A549 (cell line): ENCODE data around the gene TRPM2. TPM values are rescaled to one million over a fixed set of nuclear protein-coding genes. Genes with fewer than 3 reads are reported as not detected.

Experiments used
- ATAC-seq, 2 experiments: fragments of 200-7000 bp in 1 of 2; fragments of >200 bp in 1 of 2; cut with Nextera tagmentation in 1 of 2; cut with Tn5 transposase in 1 of 2; 3 replicates each; pipeline versions ENCODE4 v1.8.0 to v1.9.1; 2018 to 2020; ENCODE audit warnings: mild to moderate bottlenecking in 1 of 2, moderate library complexity in 1 of 2
- CTCF ChIA-PET: fragments of 300-600 bp; sonication (Branson Sonifier 250); formaldehyde crosslinking; extraction: SDS; loops from one replicate; lab custom pipeline; 2021; ENCODE audit warnings: antibody characterized with exemption, inconsistent platforms; lab: Yijun Ruan, JAX
- POLR2A ChIA-PET: fragments of 350-600 bp; formaldehyde crosslinking; extraction: SDS; loops from one replicate; lab custom pipeline; 2021; ENCODE audit warnings: antibody characterized with exemption, inconsistent platforms; lab: Yijun Ruan, JAX
- DNase-seq, 2 experiments: peaks; one replicate each; pipeline versions ENCODE4 v3.0.0 to v3.0.0-alpha.2; 2011 to 2016; ENCODE audit warnings: low read depth in 1 of 2, low spot score in 1 of 2
- FAIRE-seq: peaks from 2 replicates; lab custom pipeline; 2011; peaks lifted over from hg19 to GRCh38; lab: Jason Lieb, UNC
- H3K27ac ChIP-seq, 2 experiments: fragments of >200 bp; sonication (Bioruptor Twin); formaldehyde crosslinking; 3 replicates each; pipeline ENCODE4 v1.5.1; 2016 to 2017
- H3K4me1 ChIP-seq: fragments of >200 bp; sonication (Bioruptor Twin); formaldehyde crosslinking; 3 replicates; pipeline ENCODE4 v1.6.1; 2016
- H3K4me2 ChIP-seq: fragments of >200 bp; sonication (Bioruptor Twin); formaldehyde crosslinking; 3 replicates; pipeline ENCODE4 v1.6.1; 2016
- H3K4me3 ChIP-seq: fragments of >200 bp; sonication (Bioruptor Twin); formaldehyde crosslinking; 3 replicates; pipeline ENCODE4 v1.5.1; 2016
- H3K9me3 ChIP-seq: fragments of >200 bp; sonication (Bioruptor Twin); formaldehyde crosslinking; 3 replicates; pipeline ENCODE4 v1.6.1; 2016
- CHD4 ChIP-seq: fragments of 200-600 bp; sonication (generic); IDR thresholded peaks from 2 replicates; pipeline ENCODE4 v1.6.1; 2016; ENCODE audit warnings: antibody characterized with exemption, mild to moderate bottlenecking, borderline replicate concordance
- CTCF ChIP-seq: fragments of >200 bp; sonication (Bioruptor Twin); formaldehyde crosslinking; IDR thresholded peaks from 3 replicates; pipeline ENCODE4 v1.5.1; 2016
- ELK1 ChIP-seq: fragments of 150-350 bp; IDR thresholded peaks from 2 replicates; pipeline ENCODE4 v1.6.1; 2014; ENCODE audit warnings: low read depth, mild to moderate bottlenecking, low read length
- EP300 ChIP-seq, 2 experiments: fragments of >200 bp; sonication (Bioruptor Twin); formaldehyde crosslinking; IDR thresholded peaks; 2 replicates in 1 of 2; 3 replicates in 1 of 2; pipeline ENCODE4 v1.6.1; 2016 to 2017
- HOXA7 ChIP-seq: fragments of 250-450 bp; sonication (Bioruptor Pico); IDR thresholded peaks from 2 replicates; pipeline ENCODE4 v1.5.0; 2020; ENCODE audit warnings: mild to moderate bottlenecking, moderate library complexity
- JUN ChIP-seq, 2 experiments: fragments of >200 bp; sonication (Bioruptor Twin); formaldehyde crosslinking; IDR thresholded peaks; 2 replicates in 1 of 2; 3 replicates in 1 of 2; pipeline ENCODE4 v1.6.1; 2016 to 2017
- KDM1A ChIP-seq: fragments of 200-600 bp; sonication (generic); IDR thresholded peaks from 2 replicates; pipeline ENCODE4 v1.6.1; 2016; ENCODE audit warnings: low read depth, mild to moderate bottlenecking
- MAFK ChIP-seq: fragments of 450-650 bp; IDR thresholded peaks from 2 replicates; pipeline ENCODE4 v1.6.1; 2014; ENCODE audit not compliant: partially characterized antibody
- MAZ ChIP-seq: fragments of 150-350 bp; IDR thresholded peaks from 2 replicates; pipeline ENCODE4 v1.6.1; 2014; ENCODE audit warnings: antibody characterized with exemption, low read depth, low read length, borderline replicate concordance
- MYC ChIP-seq: IDR thresholded peaks from 2 replicates; pipeline ENCODE4 v1.6.1; 2012; ENCODE audit warnings: mild to moderate bottlenecking, inconsistent platforms, low read length, improper control_type of control experiment, borderline replicate concordance
- POLR2AphosphoS2 ChIP-seq: conservative IDR thresholded peaks from 2 replicates; pipeline ENCODE4 v1.6.1; 2012; ENCODE audit warnings: low read length, improper control_type of control experiment, inconsistent platforms
- RCOR1 ChIP-seq: fragments of 150-350 bp; IDR thresholded peaks from 2 replicates; pipeline ENCODE4 v1.6.1; 2014; ENCODE audit warnings: antibody characterized with exemption, low read length, low read depth
- RFX5 ChIP-seq: fragments of 450-650 bp; IDR thresholded peaks from 2 replicates; pipeline ENCODE4 v1.7.1; 2014; ENCODE audit warnings: antibody characterized with exemption, mild to moderate bottlenecking, moderate library complexity
- RNF2 ChIP-seq: fragments of 200-600 bp; sonication (generic); IDR thresholded peaks from 2 replicates; pipeline ENCODE4 v1.6.1; 2016; ENCODE audit warnings: low read depth, mild to moderate bottlenecking, antibody characterized with exemption, moderate library complexity, borderline replicate concordance
- SMC3 ChIP-seq: fragments of >200 bp; sonication (Bioruptor Twin); formaldehyde crosslinking; IDR thresholded peaks from 3 replicates; pipeline ENCODE4 v1.6.1; 2018; ENCODE audit warnings: inconsistent platforms
- USF2 ChIP-seq: fragments of 450-650 bp; IDR thresholded peaks from 2 replicates; pipeline ENCODE4 v1.6.1; 2014; ENCODE audit warnings: antibody characterized with exemption
- ZFP36 ChIP-seq: fragments of 450-650 bp; IDR thresholded peaks from 2 replicates; pipeline ENCODE4 v1.6.1; 2014; ENCODE audit warnings: borderline replicate concordance; ENCODE audit not compliant: partially characterized antibody
- WGBS: methylation state at CpG from one replicate; pipeline ENCODE4 v1.1.6; 2017; ENCODE audit errors: missing lambda C conversion rate; 5-methylcytosine and 5-hydroxymethylcytosine counted together
- polyA plus RNA-seq, 4 experiments: library from polyadenylated mRNA; depleted of rRNA in 3 of 4; stranded (reverse); fragments of >200 nt; fragmentation: RNase III in 1 of 4; extraction: RNeasy Plus Mini Kit Qiagen cat#74134 plus additional on column Dnase treatment in 1 of 4; gene quantifications; 2 replicates in 3 of 4; 3 replicates in 1 of 4; pipeline ENCODE4 v1.2.3, GENCODE V29; 2011 to 2017
- TF ChIP-seq, protein P1 (sequence below): fragments of >200 bp; sonication (Bioruptor Twin); formaldehyde crosslinking; IDR thresholded peaks from 2 replicates; pipeline ENCODE4 v1.6.1; 2016

The TRPM2 gene
- polyA plus RNA-seq, 2 of the 4 experiments (the other 2 are of a cell fraction), result 3.2 to 5.5 TPM

DNA sequence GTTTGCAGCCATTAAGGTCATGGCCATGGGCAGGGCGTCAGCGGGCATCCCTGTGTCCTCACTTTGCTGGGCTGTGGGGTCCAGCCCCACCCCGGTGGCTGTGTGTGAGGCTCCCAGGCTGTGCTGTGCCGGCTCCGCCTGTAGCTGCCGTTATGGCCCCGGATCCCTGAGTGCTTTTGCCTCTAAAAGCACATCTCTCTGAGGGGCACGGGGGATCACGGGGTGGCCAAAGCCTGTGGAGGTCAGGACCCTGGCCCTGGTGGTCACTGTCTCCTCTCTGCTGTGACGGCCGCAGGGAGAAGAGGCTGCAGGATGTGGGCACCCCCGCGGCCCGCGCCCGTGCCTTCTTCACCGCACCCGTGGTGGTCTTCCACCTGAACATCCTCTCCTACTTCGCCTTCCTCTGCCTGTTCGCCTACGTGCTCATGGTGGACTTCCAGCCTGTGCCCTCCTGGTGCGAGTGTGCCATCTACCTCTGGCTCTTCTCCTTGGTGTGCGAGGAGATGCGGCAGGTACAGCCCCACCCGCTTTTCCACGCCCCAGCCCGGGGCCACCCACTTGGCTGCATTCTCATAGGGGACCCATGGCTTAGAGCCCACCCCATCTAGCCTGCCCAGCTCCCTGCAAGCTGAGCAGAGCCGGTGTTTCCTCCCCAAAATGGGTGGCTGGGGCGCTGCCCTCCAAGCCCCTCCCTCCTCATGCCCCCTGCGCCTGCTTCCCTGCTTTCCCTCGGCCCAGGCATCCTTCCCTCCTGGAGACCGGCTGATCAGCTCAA is 48.2 kb downstream of the TRPM2 start:
- Histone ChIP-seq H3K4me3 (no peak overlapping the region), H3K4me2 (no peak overlapping the region), H3K4me1 (no peaks in the 10 kb centered on the region), H3K27ac (no peak overlapping the region), H3K9me3 (no peaks in the 10 kb centered on the region; the same call in 2 of the 3 replicates)
- POLR2A ChIA-PET, result no interaction called here
- FAIRE-seq (no peak), DNase-seq (no peak), ATAC-seq (no peak)
- WGBS, result 54% methylated on average over 19 of the region's 32 CpGs
- TF ChIP-seq KDM1A (no peak), POLR2AphosphoS2 (no peak), JUN (IDR thresholded peaks at IDR 0.05) (no peak), ZFP36 (no peak), USF2 (no peak), ELK1 (no peak), SMC3 (no peak), HOXA7 (CRISPR knock-in tag) (no peak), RNF2 (no peak)
- CTCF ChIA-PET, result no interaction called here

DNA sequence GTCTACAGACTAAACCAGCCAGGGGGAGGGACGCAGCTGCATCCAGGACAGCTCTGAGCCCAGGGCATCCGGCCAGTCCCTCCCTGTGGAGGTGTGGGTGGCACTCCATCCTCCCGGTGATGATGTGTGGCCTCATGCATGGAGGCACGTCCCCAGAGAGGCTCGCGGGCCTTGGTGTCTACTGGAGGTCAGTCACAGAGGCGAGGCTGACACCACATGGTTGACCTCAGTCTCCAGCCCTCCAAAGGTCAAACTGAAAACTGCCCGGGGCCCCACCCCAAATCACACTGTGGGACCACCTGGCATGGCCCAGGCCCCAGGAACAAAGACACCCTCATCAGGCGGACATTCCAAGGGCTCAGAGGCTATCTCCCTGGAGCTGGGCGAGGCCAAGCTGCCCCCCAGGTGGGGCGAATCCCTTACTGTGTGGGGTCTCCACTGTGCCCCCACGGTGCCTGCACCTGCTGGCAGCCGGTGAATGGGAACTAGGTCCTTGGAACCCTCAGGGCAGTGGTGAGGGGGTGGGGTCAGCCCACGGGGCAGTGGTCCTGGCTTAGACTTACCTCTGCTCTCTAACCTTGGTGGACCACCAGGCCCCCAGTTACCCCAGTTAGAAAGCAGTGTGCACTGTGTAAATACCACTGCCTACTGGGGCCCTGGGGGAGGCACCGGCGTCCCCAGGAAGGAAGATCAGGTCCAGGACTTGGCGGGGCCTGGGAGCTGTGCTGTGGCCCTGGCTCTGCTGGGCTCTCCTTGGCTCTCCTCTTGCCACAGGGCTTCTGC is 49.1 kb downstream of the TRPM2 start:
- ATAC-seq, result no peak
- WGBS, result 64% methylated on average over 8 of the region's 17 CpGs
- POLR2A ChIA-PET, result no interaction called here
- H3K9me3 ChIP-seq, result no peaks in the 10 kb centered on the region; the same call in 2 of the 3 replicates
- CTCF ChIA-PET, result no interaction called here
- FAIRE-seq, result no peak
- no peak overlapping the region for H3K4me2 ChIP-seq
- TF ChIP-seq MAZ (no peak), RCOR1 (no peak)
- TF ChIP-seq, protein P1, sequence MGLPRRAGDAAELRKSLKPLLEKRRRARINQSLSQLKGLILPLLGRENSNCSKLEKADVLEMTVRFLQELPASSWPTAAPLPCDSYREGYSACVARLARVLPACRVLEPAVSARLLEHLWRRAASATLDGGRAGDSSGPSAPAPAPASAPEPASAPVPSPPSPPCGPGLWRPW, result no peak
- TF ChIP-seq, all 56 proteins: peak for 0
- H3K4me3 ChIP-seq, result no peak overlapping the region
- H3K4me1 ChIP-seq, result no peaks in the 10 kb centered on the region
- no peak overlapping the region for H3K27ac ChIP-seq
- DNase-seq, result no peak

DNA sequence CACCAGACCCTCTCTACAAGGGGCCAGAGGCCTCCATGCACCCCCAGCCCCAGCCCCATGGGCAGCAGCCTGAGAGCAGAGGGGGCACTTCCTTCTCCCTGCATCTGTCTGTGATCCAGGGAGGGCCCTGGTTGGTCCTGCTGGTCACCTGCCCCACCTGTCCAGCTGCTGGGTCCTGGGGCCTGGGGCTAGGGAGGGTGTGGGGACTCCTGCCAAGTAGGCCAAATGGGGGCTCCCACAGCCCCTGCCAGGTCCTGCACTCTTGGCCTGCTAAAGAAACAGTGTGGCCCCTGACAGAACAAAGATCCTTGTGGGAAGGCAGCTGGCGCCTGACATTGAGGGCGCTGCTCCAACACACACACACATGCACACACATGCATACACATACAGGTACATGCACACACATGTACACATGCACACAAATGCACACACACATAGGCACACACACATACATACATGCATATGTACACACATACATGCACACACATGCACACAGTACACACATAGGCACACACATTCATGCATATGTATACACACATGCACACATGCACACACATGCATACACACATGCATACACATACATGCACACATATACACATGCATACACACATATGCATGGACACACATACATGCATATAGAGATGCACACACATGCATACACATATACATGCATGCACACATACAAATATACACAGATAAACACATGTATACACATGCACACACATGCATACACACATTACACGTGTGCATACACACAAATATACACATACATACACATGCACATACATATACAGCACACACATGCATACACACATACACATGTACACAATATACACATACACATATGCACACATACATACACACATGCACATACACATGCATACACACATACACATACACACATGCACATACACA is 49.9 kb downstream of the TRPM2 start:
- H3K27ac ChIP-seq, result no peak overlapping the region

More for the DNA sequence above, 49.9 kb downstream of the TRPM2 start:
- POLR2A ChIA-PET, result no interaction called here
- no peak overlapping the region for H3K4me2 ChIP-seq
- no peak for ATAC-seq
- TF ChIP-seq MYC, result no peak
- no peak for TF ChIP-seq ELK1
- no peak for TF ChIP-seq CHD4
- TF ChIP-seq ZFP36, result no peak
- TF ChIP-seq RFX5, result no peak
- no peak for TF ChIP-seq JUN (IDR thresholded peaks at IDR 0.05)
- no peak for TF ChIP-seq EP300 (IDR thresholded peaks at IDR 0.05)
- no peak for TF ChIP-seq CTCF
- no peak for TF ChIP-seq MAFK
- no peaks in the 10 kb centered on the region for H3K4me1 ChIP-seq
- no peak overlapping the region for H3K4me3 ChIP-seq
- FAIRE-seq, result no peak
- 42% methylated on average over 3 of the region's 3 CpGs for WGBS
- H3K9me3 ChIP-seq, result no peaks in the 10 kb centered on the region; the same call in 2 of the 3 replicates
- CTCF ChIA-PET, result no interaction called here
- no peak for DNase-seq
